Measurements from ENCODE around the gene FRAS1. TPM values are rescaled to one million over a fixed set of nuclear protein-coding genes. Genes with fewer than 3 reads are reported as not detected.

FRAS1 gene
- total RNA-seq, 1 donor from 2014 or later: 6.8 TPM

DNA sequence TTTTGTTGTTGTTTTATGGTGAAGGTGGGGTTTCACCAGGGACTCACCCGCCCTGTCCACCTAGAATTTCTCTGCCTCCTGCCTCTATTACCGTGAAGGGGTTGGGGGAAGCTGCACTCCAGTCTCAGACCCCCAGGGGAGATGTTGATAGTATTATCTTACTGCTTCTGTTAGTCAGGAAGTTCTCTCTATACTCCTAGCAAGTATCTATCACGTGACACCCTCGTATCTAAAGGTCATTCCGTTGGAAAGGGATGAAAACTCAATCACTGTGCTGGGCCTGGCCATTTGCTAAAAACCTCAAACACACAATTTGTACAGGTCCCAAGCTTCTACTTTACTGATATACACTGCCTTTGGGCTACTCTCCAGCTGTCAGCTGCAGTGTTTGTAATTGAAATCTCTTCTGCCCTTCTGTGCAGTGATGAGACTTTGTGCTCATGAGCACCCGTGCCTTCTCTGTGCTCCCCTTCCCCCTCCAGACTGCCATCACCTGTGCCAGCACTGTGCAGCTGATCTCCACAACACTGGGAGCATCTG lies 306.0 kb downstream of the FRAS1 start:
- DNase-seq (ENCODE audit: low spot score): no peak

DNA sequence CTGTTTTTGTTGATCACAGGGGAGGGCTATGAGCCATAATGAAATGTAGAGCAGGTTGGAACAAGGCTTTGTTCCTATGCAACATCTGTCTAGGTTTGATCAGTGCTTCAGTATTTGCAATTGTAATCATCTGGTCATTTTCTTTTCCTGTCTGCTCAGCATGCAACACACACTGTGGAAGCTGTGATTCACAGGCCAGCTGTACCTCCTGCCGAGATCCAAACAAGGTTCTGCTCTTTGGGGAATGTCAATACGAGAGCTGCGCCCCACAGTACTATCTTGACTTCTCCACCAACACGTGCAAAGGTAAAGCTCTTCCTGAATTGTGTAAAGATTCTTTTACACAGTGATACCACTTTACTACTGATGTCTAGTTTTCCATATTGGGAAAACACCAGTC lies 312.6 kb downstream of the FRAS1 start:
- DNase-seq (ENCODE audit: low spot score): peak; percentile 40

- DNase-seq (ENCODE audit: low spot score): no peak
Measured at GRCh38 chr4:78370631-78371372, 313.7 kb downstream of the FRAS1 start.

DNA sequence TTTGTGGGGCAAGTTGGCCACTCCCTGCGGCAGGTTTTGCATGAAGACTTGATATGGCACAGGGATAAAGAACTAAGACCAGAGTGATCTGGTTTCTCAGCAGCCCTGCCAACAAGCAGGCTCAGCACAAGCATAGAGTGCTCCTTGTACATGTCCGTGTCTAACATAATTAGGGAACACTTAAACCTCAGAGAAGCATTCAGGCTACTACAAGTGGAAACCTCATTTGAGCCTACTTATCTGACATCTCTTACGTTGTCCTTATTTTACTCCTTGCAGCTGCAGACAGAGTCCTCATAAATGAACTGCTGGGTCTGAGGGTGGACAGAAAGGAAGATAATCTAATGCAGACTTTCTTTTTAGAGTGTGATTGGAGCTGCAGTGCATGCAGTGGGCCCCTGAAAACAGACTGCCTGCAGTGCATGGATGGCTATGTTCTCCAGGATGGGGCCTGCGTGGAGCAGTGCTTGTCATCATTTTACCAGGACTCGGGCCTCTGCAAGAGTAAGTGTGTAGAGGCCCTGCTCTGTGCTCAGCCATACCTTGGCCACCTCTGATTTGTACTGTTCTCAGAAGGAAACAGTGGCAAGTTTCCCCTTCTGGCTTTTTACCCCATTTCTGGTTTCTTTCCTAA lies 315.3 kb downstream of the FRAS1 start:
- DNase-seq (ENCODE audit: low spot score): no peak

- no peak for DNase-seq (ENCODE audit: low spot score)
Measured at GRCh38 chr4:78377555-78377954, 320.4 kb downstream of the FRAS1 start.

DNA sequence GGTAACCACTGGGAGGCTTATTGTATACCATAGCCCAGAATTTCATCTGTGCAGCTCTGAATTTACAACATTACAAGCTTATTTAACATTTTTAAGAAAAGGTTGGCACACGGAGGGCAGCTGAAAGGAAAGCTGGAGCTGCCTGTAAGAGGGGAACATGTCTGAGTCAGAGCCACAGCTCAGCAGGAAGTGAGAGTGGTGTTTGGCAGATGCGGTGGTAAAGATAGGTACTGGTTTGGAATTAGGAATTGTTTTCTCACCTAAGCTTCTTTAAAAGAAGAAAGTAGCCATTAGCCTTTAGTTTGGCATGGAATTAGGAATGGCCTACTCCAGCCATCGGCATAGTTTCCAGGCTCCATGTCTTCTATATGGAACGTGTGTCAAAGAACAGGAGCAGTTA lies 321.9 kb downstream of the FRAS1 start:
- no peak for DNase-seq (ENCODE audit: low spot score)

DNA sequence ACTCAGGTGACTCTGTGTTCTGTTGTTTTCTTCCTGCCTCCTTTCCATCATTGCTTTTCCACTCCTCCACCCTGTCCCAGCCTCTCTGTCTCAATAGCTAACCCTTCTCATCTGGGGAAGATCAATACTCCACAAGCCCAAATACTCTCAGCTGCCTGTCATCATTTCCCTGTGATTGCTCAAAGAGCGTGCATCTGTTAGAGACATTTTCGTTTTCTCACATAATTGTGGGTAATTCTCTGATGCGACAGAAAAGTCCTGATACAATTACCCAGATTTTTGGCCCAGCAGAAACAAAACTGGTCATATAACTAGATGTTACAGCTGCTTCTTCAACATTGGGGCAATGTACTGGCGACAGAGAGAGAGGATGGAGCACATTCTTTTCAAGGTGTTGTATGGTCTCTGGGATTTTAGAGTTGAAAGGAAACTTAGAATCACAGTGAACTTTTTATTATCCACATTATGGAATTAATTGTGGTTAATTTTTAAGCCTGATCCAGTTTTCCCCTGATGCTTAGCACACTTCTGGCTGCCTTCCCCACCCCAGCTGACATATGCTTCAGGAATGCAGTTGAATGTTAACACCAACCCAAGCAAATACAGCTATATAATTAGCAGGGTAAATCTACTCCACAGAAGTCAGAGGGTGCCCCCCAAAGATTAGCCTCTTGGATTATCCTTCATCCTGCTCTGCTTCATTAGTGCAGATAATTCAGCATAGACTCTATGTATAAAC lies 323.0 kb downstream of the FRAS1 start:
- peak; percentile 63 for DNase-seq (ENCODE audit: low spot score)

DNA sequence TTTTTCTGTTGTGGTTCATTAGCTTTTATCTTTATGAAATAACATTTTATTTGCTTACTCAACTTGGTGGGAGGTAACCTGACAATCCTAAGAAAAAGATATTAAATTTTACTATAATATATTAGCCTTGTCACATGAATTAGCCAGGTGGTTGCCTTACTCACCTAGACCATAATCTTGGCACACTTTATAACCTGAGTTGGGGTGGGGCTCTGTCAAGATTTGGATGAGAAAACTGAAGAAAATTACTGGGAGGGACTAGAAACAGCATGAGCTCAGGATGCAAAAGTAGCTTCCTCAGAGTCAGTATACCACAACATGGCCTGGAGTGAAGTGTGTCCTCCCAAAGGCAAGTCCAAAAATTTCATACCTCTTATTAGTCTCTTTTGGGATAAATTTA lies 329.6 kb downstream of the FRAS1 start:
- DNase-seq (ENCODE audit: low spot score): no peak

DNA sequence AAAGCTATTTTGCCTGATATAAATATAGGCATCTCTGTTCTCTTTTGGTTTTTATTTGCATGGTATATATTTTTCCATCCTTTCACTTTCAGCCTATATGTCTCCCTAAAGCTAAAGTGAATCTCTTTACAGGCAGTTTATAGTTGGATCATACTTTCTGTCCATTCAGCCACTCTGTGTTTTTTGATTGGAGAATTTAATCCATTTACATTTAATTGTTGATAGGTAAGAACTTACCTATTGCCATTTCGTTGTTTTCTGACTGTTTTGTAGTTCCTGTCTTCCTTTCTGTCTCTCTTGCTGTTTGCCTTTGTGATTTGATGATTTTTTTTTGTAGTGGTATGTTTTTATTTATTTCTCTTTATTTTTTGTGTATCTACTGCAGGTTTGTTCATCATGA lies 338.5 kb downstream of the FRAS1 start:
- no peak for DNase-seq (ENCODE audit: low spot score)

DNA sequence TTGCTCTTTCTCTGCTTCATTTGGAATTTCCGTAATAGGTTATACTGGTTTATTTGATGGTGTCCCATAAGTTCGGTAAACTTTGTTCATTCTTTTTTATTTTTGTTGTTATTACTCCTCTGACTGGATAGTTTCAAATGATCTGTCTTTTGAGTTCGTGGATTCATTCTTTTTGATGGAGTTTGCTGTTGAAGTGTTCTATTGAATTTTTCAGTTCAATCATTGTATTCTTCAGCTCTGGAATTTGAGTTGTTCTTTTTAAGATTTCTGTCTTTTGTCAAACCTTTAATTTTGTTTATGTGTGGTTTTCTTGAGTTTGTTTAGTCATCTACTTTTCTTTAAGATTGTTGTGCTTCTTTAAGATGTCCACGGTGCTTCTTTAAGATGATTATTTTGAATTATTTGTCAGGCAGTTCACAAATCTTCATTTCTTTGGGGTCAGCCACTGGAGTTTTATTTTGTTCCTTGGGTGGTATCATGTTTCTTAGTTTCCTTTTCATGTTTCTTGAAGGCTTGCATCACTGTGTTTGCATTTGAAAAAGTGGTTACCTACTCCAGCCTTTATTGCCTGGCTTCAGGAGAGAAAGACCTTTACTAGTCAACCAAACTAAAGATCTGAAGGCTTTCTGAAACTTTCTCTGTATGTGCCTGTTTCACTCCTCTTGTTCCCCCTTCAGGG lies 339.6 kb downstream of the FRAS1 start:
- DNase-seq (ENCODE audit: low spot score): no peak

DNA sequence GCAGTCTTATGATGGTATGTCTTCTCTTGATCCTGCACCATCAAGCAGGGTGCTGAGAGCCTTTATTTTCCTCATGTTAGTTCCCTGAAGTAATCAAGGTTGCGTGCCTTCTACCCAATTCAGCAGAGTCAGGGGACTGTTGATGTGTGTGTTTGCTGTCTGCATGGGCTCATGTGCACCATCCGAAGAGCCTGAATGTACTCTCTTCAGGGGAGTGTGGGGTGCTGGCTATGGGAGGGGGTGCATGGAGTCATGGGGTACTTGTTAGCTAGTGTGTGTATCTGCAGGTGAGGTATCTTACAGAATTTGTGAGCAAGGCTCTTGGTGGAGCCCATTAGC lies 340.1 kb downstream of the FRAS1 start:
- no peak for DNase-seq (ENCODE audit: low spot score)

DNA sequence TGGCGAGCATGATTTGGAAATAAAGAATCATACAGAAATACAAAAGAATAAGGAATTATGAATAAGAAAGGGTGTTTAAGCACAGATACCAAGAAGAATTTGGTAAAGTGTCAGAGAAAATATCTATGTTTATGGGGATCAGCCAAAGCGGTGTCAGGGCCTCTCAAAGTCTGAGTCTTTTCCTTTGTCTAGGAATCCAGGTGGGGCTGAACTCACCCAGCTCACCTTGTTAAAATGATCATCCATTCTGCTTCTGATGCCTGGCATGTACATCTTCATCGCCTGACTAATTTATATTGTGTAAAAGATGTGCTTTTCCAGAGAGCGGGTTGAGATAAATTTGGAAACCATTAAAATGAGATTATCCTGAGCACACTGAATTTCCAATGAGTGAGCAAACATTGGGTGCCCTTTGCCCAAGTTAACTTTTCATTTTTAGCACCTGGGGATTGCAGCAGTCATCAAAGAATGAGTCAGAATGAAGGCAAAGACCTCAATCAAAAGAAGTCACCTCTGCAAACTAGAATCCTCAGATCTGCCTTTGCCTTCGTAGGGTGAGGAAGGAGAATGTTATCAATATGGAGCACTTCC lies 352.6 kb downstream of the FRAS1 start:
- DNase-seq (ENCODE audit: low spot score): no peak

DNA sequence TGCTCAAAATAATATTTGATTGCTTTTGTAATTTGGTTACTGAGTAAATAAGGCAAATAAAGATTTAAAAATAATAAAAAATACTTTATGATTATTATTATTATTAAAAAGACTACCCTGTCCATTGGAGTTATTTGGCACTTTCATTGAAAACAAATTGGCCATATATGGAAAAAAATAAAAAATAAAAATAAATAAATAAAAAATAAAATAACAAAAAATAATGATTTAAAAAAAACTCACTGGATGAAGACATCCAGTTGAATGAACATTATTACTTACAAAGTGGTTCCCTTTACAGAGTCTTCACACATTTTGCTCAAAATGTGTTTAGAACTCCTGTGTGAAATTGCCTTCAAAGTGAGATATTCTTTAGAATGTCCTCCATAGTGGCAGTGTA lies 353.1 kb downstream of the FRAS1 start:
- no peak for DNase-seq (ENCODE audit: low spot score)

GRCh38 chr4:78410676-78411075 lies 353.6 kb downstream of the FRAS1 start:
- DNase-seq (ENCODE audit: low spot score): no peak

DNA sequence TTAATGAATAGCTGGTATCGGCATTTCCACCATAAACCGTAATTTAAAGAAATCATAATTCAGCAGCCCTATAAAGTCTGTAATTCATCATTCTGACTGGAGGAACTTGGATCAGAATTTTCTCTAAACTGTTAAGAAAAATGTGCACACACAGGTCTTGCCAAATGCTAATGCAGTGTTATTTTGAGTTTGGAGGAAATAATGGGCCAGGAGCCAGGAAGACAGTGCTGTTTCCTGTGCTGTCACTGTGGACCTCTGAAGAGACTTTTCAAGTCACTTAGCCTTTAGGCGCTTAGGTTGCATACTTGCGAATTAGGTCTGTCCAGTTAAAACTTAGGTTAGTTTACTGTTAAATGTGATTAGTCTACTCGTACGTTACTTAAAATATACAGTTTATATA lies 357.0 kb downstream of the FRAS1 start:
- DNase-seq (ENCODE audit: low spot score): no peak

GRCh38 chr4:78417603-78418002 lies 360.5 kb downstream of the FRAS1 start:
- DNase-seq (ENCODE audit: low spot score): no peak

DNA sequence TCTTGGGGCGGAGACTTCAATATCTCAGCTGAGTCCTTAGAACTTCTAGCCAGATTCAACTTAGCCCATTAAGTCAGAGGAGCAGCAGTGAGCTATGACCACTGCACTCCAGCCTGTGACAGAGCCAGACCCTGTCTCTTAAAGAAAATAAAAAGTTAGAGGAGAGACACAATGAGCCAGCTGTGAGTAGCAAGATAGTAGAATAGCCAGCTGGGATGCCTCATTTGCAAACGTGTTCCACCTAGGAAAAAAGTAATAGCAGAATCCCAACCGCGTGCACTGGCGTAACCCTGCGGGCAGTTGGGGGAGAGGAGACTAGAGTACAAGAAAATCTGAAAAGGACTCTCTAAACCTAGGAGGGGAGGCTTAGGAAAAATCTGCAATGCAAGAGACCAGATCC lies 361.3 kb downstream of the FRAS1 start:
- no peak for DNase-seq (ENCODE audit: low spot score)

DNA sequence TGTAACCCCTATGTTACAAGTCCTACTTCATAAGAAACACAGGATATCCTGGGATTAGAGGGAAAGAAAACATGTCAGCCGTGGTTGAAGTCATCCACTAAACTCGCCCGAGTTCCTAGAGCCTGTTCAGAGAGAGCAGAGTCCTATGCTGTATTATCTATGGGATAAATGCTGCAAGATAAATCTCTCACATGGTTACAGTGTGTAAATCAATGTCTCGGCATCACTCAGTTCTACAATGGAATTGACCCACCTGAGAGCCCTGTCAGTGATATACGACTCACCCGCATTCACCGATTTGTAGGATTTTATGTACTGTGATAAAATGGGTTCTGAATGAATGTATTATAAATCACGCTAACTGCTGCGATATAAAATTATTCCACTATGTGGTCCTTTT lies 366.7 kb downstream of the FRAS1 start:
- no peak for DNase-seq (ENCODE audit: low spot score)

DNA sequence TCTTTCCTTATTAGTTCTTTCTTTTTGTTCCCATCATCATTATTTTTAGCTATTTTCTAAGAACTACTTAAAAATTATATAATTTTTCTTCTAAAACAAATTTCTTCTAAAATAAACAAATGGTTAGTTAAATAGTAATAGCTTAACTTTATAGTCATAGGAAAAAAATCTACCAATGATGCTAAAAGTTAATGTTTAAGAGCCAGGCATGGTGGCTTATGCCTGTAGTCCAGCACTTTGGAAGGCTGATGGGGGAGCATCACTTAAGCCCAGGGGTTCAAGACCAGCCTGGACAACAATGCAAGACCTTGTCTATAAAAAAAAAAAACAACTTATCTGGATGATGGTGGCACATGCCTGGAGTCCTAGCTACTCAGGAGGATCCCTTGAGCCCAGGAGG lies 367.3 kb downstream of the FRAS1 start:
- DNase-seq (ENCODE audit: low spot score): no peak

DNA sequence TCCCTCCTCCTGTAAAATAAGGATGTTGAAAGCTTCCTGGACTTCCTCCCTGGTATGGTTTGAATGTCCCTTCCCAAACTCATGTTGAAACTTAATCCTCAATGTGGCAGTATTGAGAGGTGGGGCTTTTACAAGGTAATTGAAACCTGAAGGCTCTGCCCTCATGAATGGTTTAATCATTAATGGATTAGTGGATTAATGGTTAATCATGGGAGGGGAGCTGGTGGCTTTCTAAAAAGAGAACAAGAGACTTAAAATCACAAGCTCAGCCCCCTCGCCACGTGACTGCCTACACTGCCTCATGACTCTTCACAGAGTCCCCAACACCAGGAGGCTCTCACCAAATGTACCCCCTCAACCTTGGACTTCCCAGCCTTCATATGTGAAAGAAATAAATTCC lies 369.8 kb downstream of the FRAS1 start:
- DNase-seq (ENCODE audit: low spot score): no peak

DNA sequence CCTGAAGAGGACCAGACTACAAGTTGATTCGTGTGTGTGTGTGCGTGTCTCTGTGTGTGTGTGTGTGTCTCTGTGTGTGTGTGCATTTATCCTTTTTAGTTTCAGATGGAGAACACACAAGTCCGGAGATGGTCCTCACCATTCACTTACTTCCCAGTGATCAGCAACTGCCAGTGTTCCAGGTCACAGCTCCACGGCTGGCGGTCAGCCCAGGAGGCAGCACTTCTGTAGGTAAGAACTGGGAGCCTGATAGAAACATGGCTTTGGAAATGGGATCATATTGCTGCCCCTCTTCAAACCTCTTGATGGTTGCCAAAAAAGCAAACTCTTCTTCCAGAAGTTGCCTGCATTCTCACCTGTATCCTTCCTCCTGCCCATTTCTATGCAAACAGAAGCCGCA lies 371.9 kb downstream of the FRAS1 start:
- DNase-seq (ENCODE audit: low spot score): no peak

DNA sequence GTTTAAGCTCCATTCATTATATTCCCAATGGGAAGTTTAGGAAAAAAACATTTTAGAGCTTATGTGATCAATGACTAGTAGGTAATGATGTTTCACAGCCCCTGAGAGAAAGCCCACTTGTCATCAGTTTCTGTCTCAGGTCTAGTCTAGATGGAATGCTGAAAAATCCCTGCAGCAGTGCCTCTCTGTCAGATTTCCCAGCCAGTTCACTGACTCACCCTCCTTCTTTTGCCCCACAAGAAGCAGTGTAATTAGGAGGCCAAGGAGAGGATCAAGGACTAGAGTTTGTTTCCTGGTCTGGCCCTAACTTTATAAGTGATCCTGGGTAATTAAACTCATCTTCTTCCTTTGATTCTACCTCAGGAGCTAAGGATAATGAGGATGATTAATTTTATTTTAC lies 375.8 kb downstream of the FRAS1 start:
- DNase-seq (ENCODE audit: low spot score): no peak

All from mucosa of gallbladder (tissue), 1 donor.